Measurements from ENCODE around the gene EP400.

EP400 gene

DNA sequence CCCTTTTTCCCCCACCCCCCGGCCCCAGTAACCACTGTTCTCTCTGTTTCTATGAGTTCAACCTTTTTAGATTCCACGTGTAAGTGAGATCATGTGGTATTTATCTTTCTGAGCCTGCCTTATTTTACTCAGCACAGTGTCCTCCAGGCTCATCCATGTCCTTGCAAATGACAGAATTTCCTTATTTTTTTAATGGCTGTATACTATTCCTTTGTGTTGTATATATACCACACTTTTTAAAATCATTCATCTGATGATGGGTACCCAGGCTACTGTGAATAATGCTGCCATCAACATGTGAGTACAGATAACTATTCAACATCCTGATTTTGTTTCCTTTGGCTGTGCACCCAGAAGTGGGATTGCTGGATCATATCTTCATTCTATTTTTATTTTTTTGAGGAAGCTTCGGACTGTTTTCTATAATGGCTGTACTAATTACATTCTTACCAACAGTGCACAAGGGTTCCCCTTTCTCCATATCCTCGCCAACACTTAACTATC is 139.7 kb downstream of the EP400 start:
- H3K4me1 Mint-ChIP-seq: peaks cover 15% of the 10 kb centered on the region
- TF ChIP-seq, protein P1, sequence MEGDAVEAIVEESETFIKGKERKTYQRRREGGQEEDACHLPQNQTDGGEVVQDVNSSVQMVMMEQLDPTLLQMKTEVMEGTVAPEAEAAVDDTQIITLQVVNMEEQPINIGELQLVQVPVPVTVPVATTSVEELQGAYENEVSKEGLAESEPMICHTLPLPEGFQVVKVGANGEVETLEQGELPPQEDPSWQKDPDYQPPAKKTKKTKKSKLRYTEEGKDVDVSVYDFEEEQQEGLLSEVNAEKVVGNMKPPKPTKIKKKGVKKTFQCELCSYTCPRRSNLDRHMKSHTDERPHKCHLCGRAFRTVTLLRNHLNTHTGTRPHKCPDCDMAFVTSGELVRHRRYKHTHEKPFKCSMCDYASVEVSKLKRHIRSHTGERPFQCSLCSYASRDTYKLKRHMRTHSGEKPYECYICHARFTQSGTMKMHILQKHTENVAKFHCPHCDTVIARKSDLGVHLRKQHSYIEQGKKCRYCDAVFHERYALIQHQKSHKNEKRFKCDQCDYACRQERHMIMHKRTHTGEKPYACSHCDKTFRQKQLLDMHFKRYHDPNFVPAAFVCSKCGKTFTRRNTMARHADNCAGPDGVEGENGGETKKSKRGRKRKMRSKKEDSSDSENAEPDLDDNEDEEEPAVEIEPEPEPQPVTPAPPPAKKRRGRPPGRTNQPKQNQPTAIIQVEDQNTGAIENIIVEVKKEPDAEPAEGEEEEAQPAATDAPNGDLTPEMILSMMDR (IDR thresholded peaks at IDR 0.05; ENCODE audit: unreplicated experiment in 3 of 3): no peak
- H3K36me3 Mint-ChIP-seq (ENCODE audit: low read depth): peaks cover 41% of the 10 kb centered on the region
- no peak overlapping the region for H3K4me3 Mint-ChIP-seq
- no peaks in the 10 kb centered on the region for H3K27me3 Mint-ChIP-seq (ENCODE audit: low read depth)
- H3K9me3 Mint-ChIP-seq: no peaks in the 10 kb centered on the region
- no peak overlapping the region for H3K27ac Mint-ChIP-seq

DNA sequence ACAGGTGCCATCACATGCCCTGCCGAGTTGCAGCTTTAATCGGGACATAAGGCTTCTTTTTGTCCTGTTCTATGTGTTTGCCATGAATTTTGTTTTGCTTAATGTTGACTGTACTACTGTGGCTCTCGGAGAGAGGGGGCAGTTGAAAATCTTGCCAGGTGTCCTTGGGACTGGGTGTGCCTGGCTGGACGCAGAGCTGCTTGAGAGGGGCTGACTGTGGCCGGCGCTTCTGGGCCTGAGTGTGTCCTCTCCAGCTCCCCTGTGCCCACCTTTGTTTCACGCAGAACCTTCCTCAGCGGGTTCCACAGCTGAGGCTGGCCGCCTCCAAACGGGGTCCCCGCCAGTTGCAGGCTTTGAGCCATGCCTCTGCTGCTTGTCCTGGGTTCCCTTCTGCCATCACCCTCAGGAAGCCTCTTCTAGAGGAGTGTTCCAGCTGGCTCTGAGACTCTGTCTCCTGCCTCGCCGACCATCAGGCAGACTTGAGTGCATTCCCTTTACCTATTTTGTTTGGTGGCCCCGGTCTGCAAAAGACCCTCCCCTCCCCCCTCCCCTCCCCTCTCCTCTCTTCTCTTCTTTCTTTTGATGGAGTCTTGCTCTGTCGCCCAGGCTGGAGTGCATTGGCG is 144.6 kb downstream of the EP400 start:
- Mint-ChIP-seq H3K4me1 (no peaks in the 10 kb centered on the region), H3K9me3 (peaks cover 4% of the 10 kb centered on the region), H3K27ac (no peak overlapping the region), H3K36me3 (ENCODE audit: low read depth) (peaks cover 60% of the 10 kb centered on the region), H3K27me3 (ENCODE audit: low read depth) (no peaks in the 10 kb centered on the region), H3K4me3 (no peak overlapping the region)
- TF ChIP-seq, protein P1 (IDR thresholded peaks at IDR 0.05; ENCODE audit: unreplicated experiment in 3 of 3): no peak

DNA sequence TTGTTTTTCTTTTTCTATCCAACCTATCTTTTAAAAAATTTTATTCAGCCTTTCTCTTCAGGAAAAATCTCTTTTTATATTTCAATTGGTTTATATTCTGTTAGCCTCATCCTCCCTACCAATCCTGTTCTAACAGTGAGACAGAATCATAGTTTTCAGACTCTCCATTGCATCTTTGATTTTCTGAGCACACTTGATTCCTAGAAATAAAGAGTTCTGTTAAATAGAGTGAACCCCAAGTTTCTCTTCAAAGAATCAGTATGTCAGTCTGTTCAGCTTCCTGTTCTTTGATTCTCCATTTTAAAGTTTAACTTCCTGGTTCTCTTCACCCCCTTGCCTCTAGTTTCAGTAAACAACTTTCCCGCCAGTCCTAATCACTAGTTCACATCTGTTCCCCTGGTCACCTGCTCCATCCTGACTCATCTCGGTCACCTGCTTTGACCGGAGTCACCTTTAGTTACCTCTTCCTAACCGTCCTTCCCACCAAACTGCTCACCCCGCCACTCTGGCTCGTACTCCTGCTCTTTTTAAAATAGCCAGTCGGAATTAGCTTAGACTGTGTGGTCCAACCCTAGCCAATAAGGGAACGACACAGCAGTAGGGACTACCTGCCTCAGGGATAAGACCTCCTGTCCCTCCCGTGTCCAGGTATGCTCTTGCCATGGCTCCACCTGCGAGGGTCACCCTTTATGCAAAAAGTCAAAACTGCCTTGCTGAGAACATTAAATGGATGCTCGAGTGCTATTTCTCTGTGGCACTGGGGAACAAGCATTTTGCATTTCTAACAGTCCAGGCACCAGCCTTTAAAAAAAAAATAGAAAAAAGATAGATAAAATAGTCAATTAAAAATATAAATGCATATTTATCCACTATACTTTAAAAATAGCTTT is 146.0 kb downstream of the EP400 start:
- H3K4me1 Mint-ChIP-seq: no peaks in the 10 kb centered on the region

DNA sequence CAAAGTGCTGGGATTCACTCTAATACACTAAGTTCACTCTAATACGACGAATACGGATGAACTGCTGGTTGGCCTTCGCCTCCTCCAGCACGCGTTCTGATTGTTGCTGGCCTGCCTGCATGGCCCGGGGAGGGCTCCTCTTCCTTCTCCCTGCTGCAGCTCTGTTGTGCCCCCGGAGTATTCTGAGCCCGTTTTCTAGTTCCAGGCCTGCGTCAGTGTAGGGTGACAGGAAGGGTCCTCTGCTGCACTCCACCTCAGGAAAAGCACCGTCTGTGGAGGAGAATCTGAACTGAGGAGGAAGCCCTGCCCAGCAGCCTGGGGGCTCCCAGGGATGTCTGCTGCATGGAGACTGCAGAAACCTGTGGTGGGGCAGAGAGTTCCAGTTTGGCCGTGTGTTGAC is 150.0 kb downstream of the EP400 start:
- H3K27me3 Mint-ChIP-seq (ENCODE audit: low read depth): no peaks in the 10 kb centered on the region
- H3K9me3 Mint-ChIP-seq: peaks cover 4% of the 10 kb centered on the region
- H3K27ac Mint-ChIP-seq: no peak overlapping the region
- H3K4me3 Mint-ChIP-seq: no peak overlapping the region
- TF ChIP-seq, protein P1 (IDR thresholded peaks at IDR 0.05; ENCODE audit: unreplicated experiment in 3 of 3): no peak
- H3K36me3 Mint-ChIP-seq (ENCODE audit: low read depth): peaks cover 35% of the 10 kb centered on the region
- H3K4me1 Mint-ChIP-seq: no peaks in the 10 kb centered on the region

More for the DNA sequence above, 146.0 kb downstream of the EP400 start:
- Mint-ChIP-seq H3K27me3 (ENCODE audit: low read depth) (no peaks in the 10 kb centered on the region), H3K36me3 (ENCODE audit: low read depth) (peaks cover 52% of the 10 kb centered on the region), H3K9me3 (peaks cover 4% of the 10 kb centered on the region), H3K27ac (no peak overlapping the region), H3K4me3 (no peak overlapping the region)
- TF ChIP-seq, protein P1 (IDR thresholded peaks at IDR 0.05; ENCODE audit: unreplicated experiment in 3 of 3): no peak

DNA sequence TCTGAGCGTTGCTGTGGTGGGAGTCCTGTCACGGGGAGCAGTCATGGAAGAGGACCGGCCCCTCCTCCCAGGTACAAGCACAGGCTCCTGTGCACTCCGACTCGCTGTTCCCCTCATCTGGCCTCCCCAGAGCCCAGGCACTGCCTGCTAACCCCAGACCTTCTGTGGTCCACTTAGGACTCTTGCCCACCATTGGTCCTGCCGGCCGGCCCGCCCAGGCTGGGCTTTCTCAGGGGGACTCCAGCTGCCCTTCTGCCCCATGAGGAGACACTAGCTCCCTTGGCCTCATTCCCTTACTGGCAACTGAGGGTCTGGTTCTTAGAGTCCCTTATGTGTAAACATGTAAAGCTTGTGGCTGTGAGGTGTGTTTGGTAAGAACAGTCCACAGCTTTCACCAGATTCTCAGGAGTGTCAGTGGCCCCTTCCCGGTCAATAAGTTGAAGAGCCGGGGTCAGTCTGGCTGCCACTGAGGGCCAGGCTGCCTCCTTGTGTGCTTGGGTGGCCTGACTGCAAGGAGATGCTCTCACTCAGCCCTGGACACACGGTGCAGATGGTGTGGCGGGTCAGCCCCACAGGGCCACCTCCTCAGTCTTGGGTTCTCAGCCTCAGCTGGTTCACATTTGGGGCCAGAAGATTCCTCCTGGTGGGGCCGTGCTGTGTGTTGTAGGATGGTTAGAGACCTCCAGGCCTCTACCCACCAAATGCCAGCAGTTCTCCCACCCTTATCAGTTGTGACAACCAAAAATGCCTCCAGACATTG is 150.7 kb downstream of the EP400 start:
- no peak overlapping the region for H3K27ac Mint-ChIP-seq
- H3K36me3 Mint-ChIP-seq (ENCODE audit: low read depth): peaks cover 38% of the 10 kb centered on the region
- peaks cover 4% of the 10 kb centered on the region for H3K9me3 Mint-ChIP-seq
- TF ChIP-seq, protein P1 (IDR thresholded peaks at IDR 0.05; ENCODE audit: unreplicated experiment in 3 of 3): no peak
- no peaks in the 10 kb centered on the region for H3K4me1 Mint-ChIP-seq
- H3K27me3 Mint-ChIP-seq (ENCODE audit: low read depth): no peaks in the 10 kb centered on the region
- no peak overlapping the region for H3K4me3 Mint-ChIP-seq
